ENCODE measurements around the gene JSRP1.

Gene JSRP1

DNA sequence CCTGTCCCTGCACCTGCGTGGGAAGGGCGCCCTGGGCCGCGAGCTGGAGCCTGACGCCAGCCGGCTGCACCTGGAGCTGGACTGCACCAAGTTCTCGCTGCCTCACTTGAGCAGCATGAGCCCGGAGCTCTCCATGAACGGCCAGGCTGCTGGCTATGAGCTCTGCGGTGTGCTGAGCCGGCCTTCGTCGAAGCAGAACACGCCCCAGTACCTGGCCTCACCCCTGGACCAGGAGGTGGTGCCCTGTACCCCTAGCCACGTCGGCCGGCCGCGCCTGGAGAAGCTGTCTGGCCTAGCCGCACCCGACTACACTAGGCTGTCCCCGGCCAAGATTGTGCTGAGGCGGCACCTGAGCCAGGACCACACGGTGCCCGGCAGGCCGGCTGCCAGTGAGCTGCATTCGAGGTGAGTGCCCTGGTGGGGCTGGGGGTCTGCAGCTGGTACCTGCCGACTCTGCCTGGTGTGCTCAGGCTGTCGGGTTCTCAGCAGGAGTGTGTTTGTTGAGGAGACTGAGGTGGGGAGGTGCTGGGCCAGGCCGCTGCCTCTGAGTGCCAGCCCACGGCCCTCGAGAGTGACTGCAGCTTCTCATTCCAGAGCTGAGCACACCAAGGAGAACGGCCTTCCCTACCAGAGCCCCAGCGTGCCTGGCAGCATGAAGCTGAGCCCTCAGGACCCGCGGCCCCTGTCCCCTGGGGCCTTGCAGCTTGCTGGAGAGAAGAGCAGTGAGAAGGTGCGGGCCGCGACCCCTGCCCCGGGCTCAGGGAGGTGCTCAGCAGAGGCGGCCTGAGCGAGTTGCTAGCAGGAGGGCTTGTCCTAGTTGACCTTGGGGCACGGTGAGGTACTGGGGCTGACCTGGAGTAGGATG is 39.6 kb downstream of the JSRP1 start:
- TF ChIP-seq EZH2 (IDR thresholded peaks at IDR 0.05; ENCODE audit: borderline replicate concordance, low read length): no peak
- TF ChIP-seq, protein P1, sequence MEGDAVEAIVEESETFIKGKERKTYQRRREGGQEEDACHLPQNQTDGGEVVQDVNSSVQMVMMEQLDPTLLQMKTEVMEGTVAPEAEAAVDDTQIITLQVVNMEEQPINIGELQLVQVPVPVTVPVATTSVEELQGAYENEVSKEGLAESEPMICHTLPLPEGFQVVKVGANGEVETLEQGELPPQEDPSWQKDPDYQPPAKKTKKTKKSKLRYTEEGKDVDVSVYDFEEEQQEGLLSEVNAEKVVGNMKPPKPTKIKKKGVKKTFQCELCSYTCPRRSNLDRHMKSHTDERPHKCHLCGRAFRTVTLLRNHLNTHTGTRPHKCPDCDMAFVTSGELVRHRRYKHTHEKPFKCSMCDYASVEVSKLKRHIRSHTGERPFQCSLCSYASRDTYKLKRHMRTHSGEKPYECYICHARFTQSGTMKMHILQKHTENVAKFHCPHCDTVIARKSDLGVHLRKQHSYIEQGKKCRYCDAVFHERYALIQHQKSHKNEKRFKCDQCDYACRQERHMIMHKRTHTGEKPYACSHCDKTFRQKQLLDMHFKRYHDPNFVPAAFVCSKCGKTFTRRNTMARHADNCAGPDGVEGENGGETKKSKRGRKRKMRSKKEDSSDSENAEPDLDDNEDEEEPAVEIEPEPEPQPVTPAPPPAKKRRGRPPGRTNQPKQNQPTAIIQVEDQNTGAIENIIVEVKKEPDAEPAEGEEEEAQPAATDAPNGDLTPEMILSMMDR (IDR thresholded peaks at IDR 0.05; ENCODE audit: low read length): no peak
- peaks cover 36% of the 10 kb centered on the region for H3K4me1 ChIP-seq (ENCODE audit: insufficient read depth, low read length, severe bottlenecking)
- H3K27me3 ChIP-seq (ENCODE audit: insufficient read depth, low read length): no peaks in the 10 kb centered on the region
- H3K9me3 ChIP-seq (ENCODE audit: low read length): no peaks in the 10 kb centered on the region
- no peak overlapping the region for H2AFZ ChIP-seq (ENCODE audit: low read length)
- peaks cover 39% of the 10 kb centered on the region for H3K36me3 ChIP-seq (ENCODE audit: insufficient read depth, low read length)
- H4K20me1 ChIP-seq (ENCODE audit: insufficient read depth, low read length): no peaks in the 10 kb centered on the region
- H3K27ac ChIP-seq (ENCODE audit: low read depth, low read length, poor library complexity, severe bottlenecking): no peak overlapping the region
- no peak overlapping the region for H3K4me2 ChIP-seq (ENCODE audit: low read length)
- no peaks in the 10 kb centered on the region for H3K79me2 ChIP-seq (ENCODE audit: insufficient read depth, low read length)
- no peak overlapping the region for H3K9ac ChIP-seq (ENCODE audit: low read length)
- no peak overlapping the region for H3K4me3 ChIP-seq (ENCODE audit: low read depth, low read length, poor library complexity, severe bottlenecking)
- H3K9me2 ChIP-seq (ENCODE audit: low read depth, low read length): no peaks in the 10 kb centered on the region
- H3F3A ChIP-seq (ENCODE audit: insufficient read depth, low read length): no peaks in the 10 kb centered on the region

DNA sequence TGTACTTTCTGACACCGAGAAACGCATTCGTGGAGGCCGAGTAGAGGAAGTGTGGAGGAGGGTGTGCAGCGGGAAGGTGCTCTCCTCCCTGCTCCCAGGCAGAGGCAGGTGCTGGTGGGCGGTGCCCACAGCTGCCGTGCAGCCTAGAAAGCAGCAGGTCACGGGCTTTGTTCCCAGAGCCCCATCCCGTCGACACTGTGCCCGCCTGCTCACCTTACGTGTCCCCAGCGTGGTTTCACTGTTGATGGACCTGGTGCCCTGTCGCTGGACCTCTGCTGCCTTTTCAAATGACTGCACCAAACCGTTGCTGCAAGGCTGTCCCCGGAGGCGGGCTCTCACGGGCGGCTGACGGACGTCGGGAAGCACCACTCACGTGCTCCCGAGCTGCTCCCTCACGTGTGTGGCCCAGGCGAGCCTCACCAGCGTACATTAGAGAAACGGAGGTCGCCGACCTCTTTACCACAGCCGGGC is 40.9 kb downstream of the JSRP1 start:
- H3K9ac ChIP-seq (ENCODE audit: low read length): no peak overlapping the region
- H3K4me2 ChIP-seq (ENCODE audit: low read length): no peak overlapping the region; the same call in 1 of the 2 replicates
- no peaks in the 10 kb centered on the region for H4K20me1 ChIP-seq (ENCODE audit: insufficient read depth, low read length)
- H2AFZ ChIP-seq (ENCODE audit: low read length): no peak overlapping the region
- H3K36me3 ChIP-seq (ENCODE audit: insufficient read depth, low read length): peaks cover 50% of the 10 kb centered on the region
- H3K79me2 ChIP-seq (ENCODE audit: insufficient read depth, low read length): no peaks in the 10 kb centered on the region
- no peaks in the 10 kb centered on the region for H3K9me3 ChIP-seq (ENCODE audit: low read length)
- H3K9me2 ChIP-seq (ENCODE audit: low read depth, low read length): no peaks in the 10 kb centered on the region
- peak overlapping the region; percentile 18 for H3K27ac ChIP-seq (ENCODE audit: low read depth, low read length, poor library complexity, severe bottlenecking)
- H3K4me3 ChIP-seq (ENCODE audit: low read depth, low read length, poor library complexity, severe bottlenecking): no peak overlapping the region
- TF ChIP-seq, protein P1 (IDR thresholded peaks at IDR 0.05; ENCODE audit: low read length): no peak
- no peak for TF ChIP-seq EZH2 (IDR thresholded peaks at IDR 0.05; ENCODE audit: borderline replicate concordance, low read length)
- H3F3A ChIP-seq (ENCODE audit: insufficient read depth, low read length): no peaks in the 10 kb centered on the region
- no peaks in the 10 kb centered on the region for H3K27me3 ChIP-seq (ENCODE audit: insufficient read depth, low read length)
- peaks cover 23% of the 10 kb centered on the region for H3K4me1 ChIP-seq (ENCODE audit: insufficient read depth, low read length, severe bottlenecking)

DNA sequence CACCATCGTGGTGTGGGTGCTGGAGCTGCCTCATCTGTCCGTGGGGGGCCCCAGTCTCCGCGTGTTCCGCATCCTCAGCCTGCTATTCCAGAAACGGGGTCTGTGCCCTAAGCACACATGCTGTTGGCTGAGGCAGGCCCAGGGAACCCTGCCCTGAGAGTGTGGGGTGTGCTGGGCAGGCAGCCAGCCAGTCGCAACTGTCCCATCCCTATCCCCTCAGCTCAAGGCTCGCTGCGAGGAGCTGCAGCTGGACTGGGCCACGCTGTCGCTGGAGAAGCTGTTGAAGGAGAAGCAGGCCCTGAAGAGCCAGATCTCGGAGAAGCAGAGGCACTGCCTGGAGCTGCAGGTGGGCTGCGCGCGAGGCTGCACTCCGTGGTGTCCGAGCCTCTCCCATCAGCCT is 42.0 kb downstream of the JSRP1 start:
- H3K4me3 ChIP-seq (ENCODE audit: low read depth, low read length, poor library complexity, severe bottlenecking): no peak overlapping the region
- H3K4me2 ChIP-seq (ENCODE audit: low read length): no peak overlapping the region
- no peaks in the 10 kb centered on the region for H3K79me2 ChIP-seq (ENCODE audit: insufficient read depth, low read length)
- no peaks in the 10 kb centered on the region for H3K9me2 ChIP-seq (ENCODE audit: low read depth, low read length)
- no peak overlapping the region for H3K9ac ChIP-seq (ENCODE audit: low read length)
- no peak overlapping the region for H3K27ac ChIP-seq (ENCODE audit: low read depth, low read length, poor library complexity, severe bottlenecking)
- no peaks in the 10 kb centered on the region for H3F3A ChIP-seq (ENCODE audit: insufficient read depth, low read length)
- H3K36me3 ChIP-seq (ENCODE audit: insufficient read depth, low read length): peaks cover 46% of the 10 kb centered on the region
- H2AFZ ChIP-seq (ENCODE audit: low read length): no peak overlapping the region
- no peaks in the 10 kb centered on the region for H4K20me1 ChIP-seq (ENCODE audit: insufficient read depth, low read length)
- TF ChIP-seq, protein P1 (IDR thresholded peaks at IDR 0.05; ENCODE audit: low read length): no peak
- no peak for TF ChIP-seq EZH2 (IDR thresholded peaks at IDR 0.05; ENCODE audit: borderline replicate concordance, low read length)
- peaks cover 13% of the 10 kb centered on the region for H3K4me1 ChIP-seq (ENCODE audit: insufficient read depth, low read length, severe bottlenecking)
- H3K9me3 ChIP-seq (ENCODE audit: low read length): no peaks in the 10 kb centered on the region
- H3K27me3 ChIP-seq (ENCODE audit: insufficient read depth, low read length): no peaks in the 10 kb centered on the region

All from OCI-LY1 (cell line).